Measurements from ENCODE around the gene PLPPR1.

Gene PLPPR1

DNA sequence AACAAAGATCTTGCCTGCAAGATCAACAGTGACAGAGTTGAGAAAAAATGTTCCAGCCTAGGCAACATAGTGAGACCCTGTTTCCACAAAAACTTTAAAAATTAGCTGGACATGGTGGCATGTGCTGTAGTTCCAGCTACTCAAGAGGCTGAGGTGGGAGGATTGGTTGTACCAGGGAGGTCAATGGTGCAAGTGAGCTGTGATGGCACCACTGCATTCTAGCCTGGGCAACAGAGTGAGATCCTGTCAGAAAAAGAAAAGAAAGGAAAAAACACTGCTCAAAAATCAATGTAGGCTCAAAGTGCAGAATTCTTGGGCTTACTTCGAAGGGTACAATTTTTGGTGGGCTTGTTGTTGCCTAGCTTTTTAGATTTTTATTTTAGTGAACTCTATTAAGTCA, 145.4 kb downstream of the PLPPR1 start:
- no peak overlapping the region for H3K4me3 ChIP-seq (ENCODE audit: low read depth, low read length)
- TF ChIP-seq, protein P1, sequence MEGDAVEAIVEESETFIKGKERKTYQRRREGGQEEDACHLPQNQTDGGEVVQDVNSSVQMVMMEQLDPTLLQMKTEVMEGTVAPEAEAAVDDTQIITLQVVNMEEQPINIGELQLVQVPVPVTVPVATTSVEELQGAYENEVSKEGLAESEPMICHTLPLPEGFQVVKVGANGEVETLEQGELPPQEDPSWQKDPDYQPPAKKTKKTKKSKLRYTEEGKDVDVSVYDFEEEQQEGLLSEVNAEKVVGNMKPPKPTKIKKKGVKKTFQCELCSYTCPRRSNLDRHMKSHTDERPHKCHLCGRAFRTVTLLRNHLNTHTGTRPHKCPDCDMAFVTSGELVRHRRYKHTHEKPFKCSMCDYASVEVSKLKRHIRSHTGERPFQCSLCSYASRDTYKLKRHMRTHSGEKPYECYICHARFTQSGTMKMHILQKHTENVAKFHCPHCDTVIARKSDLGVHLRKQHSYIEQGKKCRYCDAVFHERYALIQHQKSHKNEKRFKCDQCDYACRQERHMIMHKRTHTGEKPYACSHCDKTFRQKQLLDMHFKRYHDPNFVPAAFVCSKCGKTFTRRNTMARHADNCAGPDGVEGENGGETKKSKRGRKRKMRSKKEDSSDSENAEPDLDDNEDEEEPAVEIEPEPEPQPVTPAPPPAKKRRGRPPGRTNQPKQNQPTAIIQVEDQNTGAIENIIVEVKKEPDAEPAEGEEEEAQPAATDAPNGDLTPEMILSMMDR (IDR thresholded peaks at IDR 0.05; ENCODE audit: insufficient read depth, low read length, missing control alignments), result no peak
- no peak for DNase-seq (ENCODE audit: low read depth, low spot score)
- CTCF ChIA-PET, result no interaction called here
- POLR2A ChIA-PET, result no interaction called here

DNA sequence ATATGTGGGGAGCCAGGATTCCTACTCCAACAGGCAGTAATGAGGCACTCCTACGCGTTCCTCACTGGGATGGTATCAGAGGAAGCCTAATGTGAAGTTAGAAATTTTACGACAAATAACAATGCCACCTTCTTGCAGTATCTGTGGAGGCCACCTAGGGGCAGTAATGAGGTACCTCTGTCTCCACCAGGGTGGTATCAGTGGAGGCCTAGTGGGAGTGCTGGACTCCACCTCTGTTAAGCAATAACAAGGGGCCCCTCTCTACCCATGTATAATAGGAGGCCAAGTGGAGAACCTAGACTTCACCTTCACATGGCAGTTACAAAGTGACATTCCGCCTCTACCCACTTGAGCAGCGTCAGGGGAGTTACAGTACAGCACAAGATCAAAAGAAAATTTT, 147.9 kb downstream of the PLPPR1 start:
- TF ChIP-seq, protein P1 (IDR thresholded peaks at IDR 0.05; ENCODE audit: insufficient read depth, low read length, missing control alignments), result no peak

GRCh38 chr9:101184813-101185278, 156.3 kb downstream of the PLPPR1 start:
- TF ChIP-seq, protein P1 (IDR thresholded peaks at IDR 0.05; ENCODE audit: insufficient read depth, low read length, missing control alignments), result no peak
- DNase-seq (ENCODE audit: low read depth, low spot score), result no peak
- ChIA-PET POLR2A (no interaction called here), CTCF (no interaction called here)
- no peak overlapping the region for H3K4me3 ChIP-seq (ENCODE audit: low read depth, low read length)

More for the DNA sequence above, 147.9 kb downstream of the PLPPR1 start:
- no peak overlapping the region for H3K4me3 ChIP-seq (ENCODE audit: low read depth, low read length)
- no peak for DNase-seq (ENCODE audit: low read depth, low spot score)
- ChIA-PET POLR2A (no interaction called here), CTCF (no interaction called here)

- no peak for DNase-seq (ENCODE audit: low read depth, low spot score)
- TF ChIP-seq, protein P1 (IDR thresholded peaks at IDR 0.05; ENCODE audit: insufficient read depth, low read length, missing control alignments), result no peak
- POLR2A ChIA-PET, result no interaction called here
- CTCF ChIA-PET, result no interaction called here
- no peak overlapping the region for H3K4me3 ChIP-seq (ENCODE audit: low read depth, low read length)
These were observed 163.2 kb downstream of the PLPPR1 start for GRCh38 chr9:101191723-101192122.

GRCh38 chr9:101197026-101197425, 168.5 kb downstream of the PLPPR1 start:
- DNase-seq (ENCODE audit: low read depth, low spot score), result no peak
- TF ChIP-seq, protein P1 (IDR thresholded peaks at IDR 0.05; ENCODE audit: insufficient read depth, low read length, missing control alignments), result no peak
- CTCF ChIA-PET, result no interaction called here
- POLR2A ChIA-PET, result no interaction called here
- no peak overlapping the region for H3K4me3 ChIP-seq (ENCODE audit: low read depth, low read length)

- no peak overlapping the region for H3K4me3 ChIP-seq (ENCODE audit: low read depth, low read length)
- TF ChIP-seq, protein P1 (IDR thresholded peaks at IDR 0.05; ENCODE audit: insufficient read depth, low read length, missing control alignments), result no peak
- ChIA-PET POLR2A (no interaction called here), CTCF (interaction anchor here (0.8 kb wide), 1 partner anchor 10 kb away, joined by 3 read pairs; no protein-coding TSS in a partner anchor)
- no peak for DNase-seq (ENCODE audit: low read depth, low spot score)
These were observed 172.3 kb downstream of the PLPPR1 start for GRCh38 chr9:101200852-101201251.

Measured in AG04449 (cell line).